ENCODE data around the gene SHOX.
"Not testable (repeated sequence)": the region's sequence is repeated elsewhere in the genome, so short reads cannot be mapped to it uniquely, and the experiment has no call there.

GRCh38 chrX:618304-618703, 12.3 kb upstream of the SHOX start:
- TF ChIP-seq CTCF (conservative IDR thresholded peaks at IDR 0.05 in 1 of 2, IDR thresholded peaks at IDR 0.05 in 1 of 2; ENCODE audit: low read depth in 1 of 2, low read length in 2 of 2); EZH2 (IDR thresholded peaks at IDR 0.05; ENCODE audit: low read length, missing control alignments): not testable (repeated sequence)

Measured in fibroblast of lung (primary cell).